HG02759 (cell line): Measurements from ENCODE around the gene HADH.
"Not testable (repeated sequence)": the region's sequence is repeated elsewhere in the genome, so short reads cannot be mapped to it uniquely, and the experiment has no call there.

Experiments used
- ATAC-seq: cut with Tn5 transposase; IDR thresholded peaks from one replicate; pipeline ENCODE4 v1.9.1; 2021; ENCODE audit warnings: mild to moderate bottlenecking, moderate library complexity; ENCODE audit not compliant: unreplicated experiment

Gene HADH

DNA sequence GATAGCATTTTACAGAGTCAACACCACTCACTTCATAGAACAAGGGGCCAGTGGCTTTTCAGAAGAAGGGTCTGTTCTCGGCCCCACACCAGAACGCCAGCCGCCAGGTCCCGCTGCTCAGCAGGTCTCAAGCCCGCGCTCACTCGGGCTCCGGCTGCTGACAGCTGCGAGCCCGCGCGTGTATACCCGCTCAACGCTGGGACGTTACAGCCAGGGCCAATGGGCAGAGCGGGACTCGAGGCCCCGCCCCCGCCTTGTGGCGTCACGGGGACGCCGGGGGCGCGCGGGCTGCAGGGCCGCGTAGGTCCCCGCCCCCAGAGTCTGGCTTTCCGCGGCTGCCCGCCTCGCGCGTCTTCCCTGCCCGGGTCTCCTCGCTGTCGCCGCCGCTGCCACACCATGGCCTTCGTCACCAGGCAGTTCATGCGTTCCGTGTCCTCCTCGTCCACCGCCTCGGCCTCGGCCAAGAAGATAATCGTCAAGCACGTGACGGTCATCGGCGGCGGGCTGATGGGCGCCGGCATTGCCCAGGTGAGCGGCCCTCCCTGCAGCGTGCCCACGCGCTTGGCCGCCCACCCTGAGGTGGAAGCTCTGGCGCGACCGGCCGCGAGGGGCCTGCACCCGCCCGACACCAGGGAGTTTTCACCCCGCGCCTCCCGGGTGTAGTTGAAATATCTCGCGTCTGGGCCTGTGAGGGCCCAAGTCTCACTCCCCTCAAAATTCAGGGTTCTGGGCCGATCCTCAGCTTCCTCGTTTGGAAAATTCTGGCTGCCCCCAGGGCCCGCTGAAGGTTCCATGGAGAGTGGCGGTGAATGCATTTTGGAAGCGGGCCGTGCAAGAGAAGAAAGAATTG is at the start of gene HADH:
Gene HADH (plus strand): TSS at position 353 of the 850 bp plus-strand sequence. CDS start 44 bp downstream, at position 397.
- peak; percentile 96 for ATAC-seq

DNA sequence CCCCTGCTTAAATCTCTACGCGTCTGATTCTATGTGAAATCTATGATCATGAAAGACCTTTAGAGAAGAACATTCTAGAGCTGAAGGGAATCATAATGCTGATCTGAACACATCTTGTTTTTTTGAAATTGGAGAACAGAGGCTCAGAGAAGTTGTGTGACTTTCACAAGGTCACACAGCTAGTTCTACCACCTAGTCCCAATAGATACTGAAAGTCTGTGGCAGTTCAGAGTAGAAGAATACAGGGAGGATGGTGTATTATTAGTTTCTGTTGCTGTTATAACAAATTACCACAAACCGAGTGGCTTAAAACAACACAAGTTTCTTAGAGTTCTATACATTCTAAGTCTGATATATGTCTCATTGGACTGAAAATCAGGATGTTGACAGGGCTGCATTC is 43.9 kb upstream of the HADH start:
- no peak for ATAC-seq

DNA sequence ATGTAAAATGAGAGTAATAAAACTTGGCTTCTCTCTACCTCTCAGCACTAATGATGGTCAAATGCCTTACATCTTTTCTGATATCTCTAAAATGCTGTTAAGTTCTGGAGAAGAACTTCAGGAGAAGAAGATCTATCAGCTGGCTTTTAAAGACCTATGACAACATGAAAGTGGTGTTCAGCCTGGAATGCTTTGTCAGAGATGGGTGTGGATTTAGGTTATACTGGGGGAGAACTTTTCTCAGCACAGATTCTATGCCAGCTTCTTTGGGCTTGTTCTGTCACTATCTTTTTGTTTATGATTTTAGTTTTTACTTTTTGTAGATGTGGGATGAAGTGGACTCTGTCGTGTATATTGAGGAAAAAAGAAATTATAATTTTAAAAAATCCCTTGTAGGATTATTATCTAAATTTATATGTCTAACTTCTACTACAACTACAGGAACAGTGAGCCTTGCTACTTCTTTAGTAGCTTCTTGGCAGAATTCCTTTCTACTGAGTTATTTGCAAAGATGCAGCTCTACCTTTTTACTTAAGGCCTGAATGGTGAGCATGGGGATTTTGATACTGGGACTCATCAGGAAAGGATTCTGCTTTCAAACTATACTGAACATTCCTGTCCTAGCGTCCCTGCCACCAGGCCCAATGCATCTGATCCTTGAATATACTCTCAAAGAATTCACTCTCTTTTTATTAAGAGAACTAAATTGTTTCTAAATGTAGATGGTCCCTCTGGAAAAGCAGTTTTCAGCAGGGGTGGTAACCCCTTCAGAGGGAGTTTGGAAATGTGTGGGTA is 38.7 kb upstream of the HADH start:
- ATAC-seq, result no peak

DNA sequence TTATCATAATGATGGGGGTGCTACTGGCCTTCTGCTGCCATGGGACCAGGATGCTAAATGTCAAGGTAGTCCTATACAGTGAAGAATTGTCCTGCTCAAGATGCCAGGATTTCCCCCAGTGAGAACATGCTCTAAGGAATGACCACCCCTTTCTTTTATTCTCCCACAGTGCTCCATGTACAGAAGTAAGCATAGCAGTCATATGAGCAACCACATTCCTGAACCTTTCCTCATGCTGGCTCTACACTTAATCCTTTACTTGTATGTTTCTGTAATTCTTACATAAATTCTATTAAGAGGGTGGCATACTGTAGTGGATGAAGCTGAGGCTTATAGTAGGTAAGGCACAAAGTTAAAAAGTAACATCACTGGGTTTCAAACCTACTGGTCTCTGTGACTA is 38.1 kb upstream of the HADH start:
- ATAC-seq, result no peak

DNA sequence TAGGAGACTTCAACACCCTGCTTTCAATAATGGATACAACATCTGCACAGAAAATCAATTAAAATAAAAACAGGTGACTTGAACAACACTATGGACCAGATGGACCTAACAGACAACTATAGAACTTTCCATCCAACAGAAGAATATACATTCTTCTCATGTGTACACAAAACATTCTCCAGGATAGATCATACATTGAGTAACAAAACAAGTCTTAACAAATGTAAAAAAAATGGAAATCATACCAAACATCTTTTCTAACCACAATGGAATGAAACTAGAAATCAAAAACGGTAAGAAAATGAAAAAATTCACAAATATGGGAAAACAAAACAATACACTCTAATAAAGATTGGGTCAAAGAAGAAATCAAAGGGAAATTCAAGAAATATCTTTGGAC is 33.7 kb upstream of the HADH start:
- no peak for ATAC-seq

DNA sequence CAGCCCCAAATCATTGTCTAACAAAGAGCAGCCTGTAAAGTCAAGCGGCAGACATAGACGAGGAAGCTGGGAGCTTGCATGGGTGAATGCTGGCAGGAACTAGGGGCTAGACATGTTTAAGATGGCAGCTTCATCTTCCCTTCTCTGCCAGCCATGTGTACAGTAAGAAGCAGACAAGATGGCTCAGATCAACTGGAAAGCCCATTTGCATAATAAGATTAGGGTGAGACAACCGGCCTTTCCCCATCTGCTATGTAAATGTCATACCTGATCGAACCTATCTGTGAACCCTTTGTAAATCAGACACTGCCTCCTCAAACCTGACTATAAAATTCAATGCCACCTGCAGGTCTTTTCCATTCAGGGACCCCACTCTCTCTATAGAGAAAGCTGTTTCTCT is 22.8 kb upstream of the HADH start:
- ATAC-seq, result no peak

DNA sequence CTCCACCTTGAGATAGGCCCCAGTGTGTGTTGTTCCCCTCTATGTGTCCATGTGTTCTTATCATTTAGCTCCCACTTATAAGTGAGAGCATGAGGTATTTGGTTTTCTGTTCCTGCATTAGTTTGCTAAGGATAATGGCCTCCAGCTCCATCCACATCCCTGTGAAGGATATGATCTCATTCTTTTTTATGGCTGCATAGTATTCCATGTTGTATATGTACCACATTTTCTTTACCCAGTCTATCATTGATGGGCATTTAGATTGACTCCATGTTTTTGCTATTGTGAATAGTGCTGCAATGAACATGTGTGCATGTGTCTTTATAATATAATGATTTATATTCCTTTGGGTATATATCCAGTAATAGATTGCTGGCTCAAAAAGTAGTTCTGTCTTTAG is 22.2 kb upstream of the HADH start:
- ATAC-seq, result not testable (repeated sequence)

DNA sequence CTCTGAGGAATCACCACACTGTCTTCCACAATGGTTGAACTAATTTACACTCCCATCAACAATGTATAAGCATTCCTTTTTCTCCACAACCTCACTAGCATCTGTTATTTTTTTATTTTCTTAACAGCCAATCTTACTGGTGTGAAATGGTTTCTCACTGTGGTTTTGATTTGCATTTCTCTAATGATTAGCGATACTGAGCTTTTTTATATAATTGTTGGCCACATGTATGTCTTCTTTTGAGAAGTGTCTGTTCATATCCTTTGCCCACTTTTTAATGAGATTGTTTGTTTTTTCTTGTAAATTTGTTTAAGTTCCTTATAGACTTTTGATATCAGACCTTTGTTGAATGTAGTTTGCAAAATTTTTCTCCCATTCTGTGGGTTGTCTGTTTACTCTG is 21.8 kb upstream of the HADH start:
- ATAC-seq, result not testable (repeated sequence)

DNA sequence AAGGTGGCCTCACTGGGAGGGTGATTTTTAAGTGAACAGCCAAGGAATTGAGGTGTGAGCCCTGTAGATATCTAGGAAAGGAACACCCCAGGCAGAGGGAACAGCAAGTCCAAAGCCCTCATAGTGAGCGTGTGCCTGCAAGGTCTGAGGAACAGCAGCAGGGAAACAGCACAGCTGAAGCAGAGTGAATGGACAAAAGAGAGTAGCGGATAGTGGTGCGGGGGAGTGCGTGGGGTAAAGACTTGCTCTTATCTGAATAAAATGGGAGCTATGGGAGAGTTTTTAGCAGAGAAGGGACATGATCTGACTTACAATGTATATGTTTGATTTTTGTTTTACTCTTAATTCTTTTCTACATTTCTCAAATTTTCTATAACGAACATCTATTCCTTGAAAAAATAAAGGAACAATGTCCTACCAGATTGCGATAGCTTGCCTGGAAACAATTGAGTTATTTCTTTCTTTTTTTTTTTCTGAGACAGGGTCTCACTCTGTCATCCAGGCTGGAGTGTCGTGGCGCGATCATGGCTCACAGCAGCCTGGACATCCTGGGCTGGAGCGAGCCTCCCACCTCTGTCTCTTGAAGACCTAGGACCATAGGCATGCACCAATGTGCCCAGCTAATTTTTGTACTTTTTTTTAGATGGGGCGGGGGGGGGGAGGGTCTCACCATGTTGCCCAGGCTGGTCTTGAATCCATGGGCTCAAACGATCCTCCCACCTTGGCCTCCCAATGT is 19.5 kb upstream of the HADH start:
- ATAC-seq, result no peak

DNA sequence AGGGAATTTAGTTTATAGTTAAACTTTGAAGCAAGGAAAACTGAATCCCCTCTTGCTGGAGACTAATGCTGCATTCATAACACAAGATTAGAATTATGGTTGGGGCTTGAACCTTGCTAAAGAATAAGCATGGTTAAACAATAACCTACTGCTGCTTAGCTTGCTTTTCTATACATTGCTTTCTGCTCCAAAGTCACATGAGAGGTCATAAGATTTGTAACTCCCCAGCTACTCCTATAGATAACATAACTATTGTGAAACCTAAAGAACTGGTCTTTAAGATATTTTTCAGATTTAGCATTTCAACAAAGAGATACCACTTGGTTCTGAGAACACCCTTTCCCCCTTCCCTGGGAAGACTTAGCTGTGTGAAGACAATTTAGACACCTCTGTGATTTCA is 17.1 kb upstream of the HADH start:
- ATAC-seq, result no peak

DNA sequence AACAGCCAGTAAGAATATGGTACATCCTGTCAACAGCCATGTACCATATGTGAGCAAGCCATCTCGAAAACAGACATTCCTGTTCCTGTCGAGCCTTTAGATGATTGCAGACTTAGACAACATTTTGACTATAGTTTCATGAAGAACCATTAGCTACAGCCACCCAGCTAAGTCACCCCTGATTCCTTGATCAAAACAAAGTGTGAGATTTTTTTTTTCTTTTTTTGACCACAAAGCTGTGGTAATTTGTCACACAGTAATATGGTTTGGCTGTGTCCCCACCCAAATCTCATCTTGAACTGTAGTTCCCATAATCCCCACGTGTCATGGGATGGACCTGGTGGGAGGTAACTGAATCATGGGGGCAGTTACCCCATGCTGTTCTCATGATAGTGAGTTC is 15.2 kb upstream of the HADH start:
- ATAC-seq, result no peak

DNA sequence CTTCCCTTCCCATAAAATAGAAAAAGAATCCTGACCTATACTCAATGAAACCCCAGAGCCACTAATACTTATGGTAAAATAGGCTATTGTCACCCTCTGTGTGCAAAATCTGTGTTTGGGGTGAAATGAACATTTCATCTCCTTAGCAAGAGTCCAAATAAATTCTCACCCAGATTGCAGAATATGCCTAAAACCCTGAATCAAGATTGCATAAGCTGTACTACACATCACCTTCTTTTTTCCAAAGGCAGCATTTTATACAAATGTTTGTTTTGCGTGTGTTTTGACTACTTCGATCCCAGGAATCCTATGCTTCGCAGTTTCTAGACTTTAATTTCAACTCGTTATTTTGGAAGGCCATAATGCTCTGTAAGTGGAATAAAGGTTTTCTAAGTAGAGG is 12.2 kb upstream of the HADH start:
- no peak for ATAC-seq

DNA sequence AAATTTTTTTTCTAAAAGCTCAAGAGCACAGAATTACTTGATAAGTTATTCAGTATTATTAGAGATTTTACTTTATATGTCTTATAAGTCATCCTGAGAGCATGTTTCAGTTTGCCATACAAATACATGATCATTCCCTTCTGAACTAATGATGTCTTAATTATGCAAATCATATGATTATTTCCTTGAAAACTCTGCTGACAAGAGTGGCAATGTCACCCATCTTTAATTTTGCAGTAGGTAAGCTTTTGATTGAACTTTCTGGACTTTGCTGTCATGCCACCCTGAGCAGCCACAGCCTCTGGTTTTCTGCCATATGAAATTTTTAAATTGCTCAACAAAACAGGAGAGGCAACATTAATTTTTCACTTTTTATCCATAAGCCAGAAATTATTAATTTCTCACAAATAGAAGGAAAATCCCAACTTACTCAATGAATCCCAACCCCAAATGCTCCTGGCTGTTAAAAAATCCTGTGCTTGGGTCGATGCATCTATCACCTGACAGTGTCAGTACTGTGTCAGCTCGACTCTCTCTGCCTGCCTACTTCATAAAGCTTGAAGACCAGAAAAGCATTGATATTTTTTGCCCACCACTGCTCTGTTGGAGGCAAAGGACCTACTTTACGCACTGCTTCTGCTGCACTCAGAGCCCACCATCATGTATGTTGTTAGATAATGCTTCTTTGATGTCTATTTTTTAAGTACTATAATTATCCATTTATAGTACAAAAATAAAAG is 11.6 kb upstream of the HADH start:
- no peak for ATAC-seq

DNA sequence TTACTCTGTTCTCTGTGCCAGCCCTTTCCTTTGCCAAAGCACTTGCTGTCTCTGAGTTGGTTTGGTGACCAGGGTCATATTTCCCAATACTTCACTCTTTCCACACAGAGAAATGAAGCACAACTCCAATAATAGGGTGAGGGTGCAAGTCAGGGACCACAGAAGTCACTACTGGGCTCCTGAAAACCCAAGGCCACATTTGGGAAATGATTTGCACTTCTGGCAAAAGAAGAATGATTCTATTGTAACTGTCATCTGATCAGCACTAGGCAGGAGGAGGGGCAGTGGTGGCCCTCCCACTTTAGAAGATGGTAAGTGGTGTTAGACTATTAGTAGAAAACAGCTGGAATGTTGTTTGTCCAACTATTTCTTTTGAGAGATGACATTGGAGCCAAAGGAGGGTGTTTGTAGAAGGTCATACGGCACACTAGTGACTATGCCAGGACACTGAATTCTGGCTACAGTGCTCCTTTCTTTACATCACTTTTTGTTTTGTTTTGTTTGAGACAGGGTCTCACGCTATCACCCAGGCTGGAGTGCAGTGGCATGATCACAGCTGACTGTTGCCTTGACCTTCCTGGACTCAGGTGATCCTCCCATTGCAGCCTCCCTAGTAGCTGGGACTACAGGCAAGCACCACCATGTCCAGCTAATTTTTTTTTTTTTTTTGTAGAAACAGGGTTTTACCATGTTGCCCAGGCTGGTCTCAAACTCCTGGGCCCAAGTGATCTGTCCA is 10.8 kb upstream of the HADH start:
- ATAC-seq, result no peak

DNA sequence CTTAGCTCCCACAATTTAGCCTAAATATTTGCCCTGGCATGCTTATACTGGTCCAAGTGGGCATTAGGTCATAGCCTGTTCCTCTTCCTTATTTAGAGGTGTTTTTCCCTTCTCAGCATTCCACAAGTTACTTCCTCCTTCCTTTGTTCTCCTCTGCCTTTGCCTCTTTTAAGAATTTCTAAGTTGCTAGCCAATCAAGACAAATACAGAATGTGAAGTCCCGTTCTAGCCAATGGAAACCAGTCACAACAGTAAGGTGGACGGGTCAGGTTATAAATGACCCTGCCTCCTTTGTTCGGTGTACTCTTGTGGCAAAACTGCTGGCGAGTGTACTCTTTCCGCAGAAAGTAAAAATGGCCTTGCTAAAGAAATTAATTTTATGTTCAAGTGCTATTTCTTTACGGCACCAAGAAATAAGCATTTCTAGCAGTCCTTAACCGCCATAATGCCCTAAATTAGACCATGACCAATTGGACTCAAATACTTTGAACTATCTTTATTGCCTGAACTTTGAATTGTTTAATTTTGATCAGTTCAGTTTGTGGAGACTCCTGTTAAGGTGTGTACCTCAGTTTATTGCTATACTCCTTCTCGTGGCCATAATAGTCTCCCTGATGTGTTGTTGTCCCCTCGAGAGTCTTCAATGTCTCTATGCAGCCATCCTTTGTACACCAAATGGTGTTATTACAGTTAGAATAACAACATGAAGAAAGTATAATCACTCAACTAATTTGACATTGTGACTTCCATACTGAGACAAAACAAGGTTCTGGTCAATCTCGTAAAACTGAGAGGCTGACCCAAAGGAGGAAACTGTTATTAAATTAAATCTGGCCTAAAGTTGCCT is 1.6 kb upstream of the HADH start:
- no peak for ATAC-seq

DNA sequence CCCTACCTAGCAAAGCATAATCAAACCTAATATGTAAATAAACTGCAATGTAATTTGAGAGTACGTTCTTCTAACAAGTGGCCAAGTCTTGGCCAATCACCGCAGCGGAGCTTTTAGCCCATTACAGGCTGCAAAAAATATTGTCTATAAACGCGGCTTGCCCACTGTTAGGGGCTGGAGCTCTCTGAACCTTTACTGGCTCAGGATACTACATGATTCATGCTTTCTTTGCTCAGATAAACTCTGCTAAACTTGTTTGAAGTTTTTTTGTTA is 990 bp upstream of the HADH start:
- no peak for ATAC-seq

DNA sequence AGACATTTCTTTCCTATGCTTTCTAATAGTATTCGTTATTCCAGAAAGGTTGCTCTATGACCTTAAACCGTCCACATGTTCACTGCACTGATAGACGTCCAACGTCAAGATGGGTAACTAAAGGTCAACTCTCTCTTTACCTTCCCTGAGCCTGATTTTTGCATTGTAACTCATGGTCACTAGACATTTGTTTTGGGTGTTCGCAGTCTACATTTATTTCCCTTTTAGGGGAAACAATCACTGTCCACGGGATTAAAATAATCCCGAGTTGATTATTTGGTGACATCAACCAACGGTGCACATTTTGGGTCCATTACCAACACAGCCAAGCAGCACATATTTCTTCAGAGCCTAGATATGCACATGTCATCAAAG is 540 bp upstream of the HADH start:
- peak; percentile 3 for ATAC-seq

DNA sequence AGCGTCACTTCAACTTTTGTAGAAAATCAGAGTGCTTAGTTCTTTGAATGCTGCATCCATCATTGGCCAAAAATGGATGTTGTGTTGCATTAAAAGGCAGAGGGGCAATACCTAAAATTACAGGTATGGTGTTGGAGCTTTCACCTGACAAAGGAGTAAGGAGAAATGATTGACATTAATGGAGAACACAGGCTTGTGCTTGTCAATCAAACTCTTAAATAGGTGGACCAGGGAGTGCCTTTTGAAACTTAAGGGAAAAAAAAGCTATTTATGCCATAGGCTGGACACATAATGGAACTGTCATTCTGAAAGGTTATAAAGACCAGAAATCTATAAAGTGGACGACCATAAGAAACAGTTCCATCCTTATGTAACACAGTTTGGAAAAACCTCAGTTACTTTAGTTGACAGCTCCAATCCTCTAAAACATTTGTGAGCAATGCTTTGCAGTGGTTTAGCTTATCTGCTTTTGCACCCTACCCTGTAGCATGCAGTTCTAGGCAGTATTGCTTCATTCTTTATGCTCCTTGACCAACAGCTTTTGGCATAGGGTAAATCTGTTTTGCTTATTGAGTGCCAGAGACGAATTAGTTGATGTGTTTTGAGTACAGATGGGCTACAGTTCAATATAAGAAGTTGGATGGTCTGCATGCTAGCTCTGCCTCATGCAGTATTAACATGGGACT is 2.4 kb downstream of the HADH start:
- ATAC-seq, result no peak

DNA sequence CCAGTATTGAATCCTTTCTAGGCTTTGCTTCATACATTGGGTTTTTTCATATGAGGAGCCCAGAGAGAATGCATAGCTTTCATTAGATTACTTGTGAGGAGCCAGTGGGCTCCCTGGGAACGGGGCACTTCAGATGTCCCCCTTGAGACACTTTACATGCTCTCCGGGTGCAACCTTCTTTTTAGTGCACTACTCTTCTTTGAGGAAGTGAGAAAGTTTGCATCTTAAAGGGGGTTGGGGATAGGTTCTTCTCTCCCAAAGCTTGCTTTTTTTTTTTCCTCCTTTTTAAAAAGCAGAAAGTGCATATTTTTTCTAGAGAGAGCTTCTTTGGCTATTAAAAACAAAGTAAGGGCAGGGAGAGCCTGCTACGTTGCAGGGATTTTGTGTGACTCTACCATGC is 4.3 kb downstream of the HADH start:
- ATAC-seq, result peak; percentile 26
